ENCODE measurements around the gene ARHGAP22.

ARHGAP22 gene

DNA sequence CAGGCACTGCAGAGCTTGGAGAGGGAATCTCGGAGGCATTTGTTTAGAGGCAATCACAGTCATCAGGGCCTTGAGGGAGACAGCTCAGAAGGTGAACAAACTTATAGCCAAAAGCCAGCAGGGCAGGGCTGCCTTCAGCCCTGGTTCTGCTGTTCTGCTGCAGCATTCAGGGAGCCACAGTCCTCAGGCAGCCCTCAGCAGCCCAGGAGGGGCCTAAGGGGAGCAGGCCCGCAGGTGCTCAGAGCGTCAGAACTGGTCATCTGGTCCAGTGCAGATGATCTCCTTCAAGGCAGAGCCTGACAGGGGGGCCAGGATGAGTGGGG lies 84.7 kb downstream of the ARHGAP22 start:
- no peaks in the 10 kb centered on the region for H3K4me1 Mint-ChIP-seq (ENCODE audit: low read depth)
- no peaks in the 10 kb centered on the region for H3K36me3 Mint-ChIP-seq (ENCODE audit: low read depth)
- H3K4me3 Mint-ChIP-seq = no peak overlapping the region
- peaks cover 2% of the 10 kb centered on the region for H3K9me3 Mint-ChIP-seq
- H3K27ac Mint-ChIP-seq = no peak overlapping the region
- H3K27me3 Mint-ChIP-seq (ENCODE audit: low read depth) = peaks cover 50% of the 10 kb centered on the region

DNA sequence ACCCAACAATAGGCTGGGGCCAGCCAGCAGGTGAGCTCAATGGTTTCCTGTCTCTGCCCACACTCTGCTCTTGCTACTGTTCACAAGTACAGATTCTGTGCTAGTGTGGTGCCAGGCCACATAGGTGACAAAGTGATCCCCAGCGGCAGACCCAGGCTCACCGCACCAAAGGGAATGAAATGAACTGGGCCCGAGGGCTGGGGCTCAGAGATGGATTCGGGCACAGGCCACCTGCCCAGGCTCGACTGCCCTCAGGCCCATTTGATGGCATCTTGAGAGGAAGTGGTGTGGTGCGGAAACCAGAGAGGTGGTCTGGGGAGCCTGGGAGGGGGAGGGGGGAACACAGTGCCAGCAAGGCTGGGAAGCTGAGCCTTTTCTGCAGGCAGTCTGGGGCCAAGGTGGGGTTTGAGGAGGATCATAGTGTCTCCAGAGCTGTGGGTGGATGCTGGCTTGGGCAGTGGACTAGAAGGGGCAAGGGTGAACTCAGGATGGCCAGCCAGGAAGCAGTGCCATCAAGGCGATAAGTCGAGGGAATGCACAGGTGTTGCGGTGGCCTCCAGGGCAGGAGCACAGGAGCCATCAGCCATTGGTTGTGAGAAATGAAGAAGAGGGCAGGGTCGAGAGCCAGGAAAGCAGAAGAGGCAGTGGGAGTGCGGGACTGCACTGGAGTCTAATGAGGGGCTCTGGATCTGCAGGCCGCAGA lies 85.2 kb downstream of the ARHGAP22 start:
- H3K27ac Mint-ChIP-seq = no peak overlapping the region
- H3K36me3 Mint-ChIP-seq (ENCODE audit: low read depth) = no peaks in the 10 kb centered on the region
- peaks cover 5% of the 10 kb centered on the region for H3K9me3 Mint-ChIP-seq
- H3K27me3 Mint-ChIP-seq (ENCODE audit: low read depth) = peaks cover 45% of the 10 kb centered on the region
- H3K4me1 Mint-ChIP-seq (ENCODE audit: low read depth) = no peaks in the 10 kb centered on the region
- no peak overlapping the region for H3K4me3 Mint-ChIP-seq

DNA sequence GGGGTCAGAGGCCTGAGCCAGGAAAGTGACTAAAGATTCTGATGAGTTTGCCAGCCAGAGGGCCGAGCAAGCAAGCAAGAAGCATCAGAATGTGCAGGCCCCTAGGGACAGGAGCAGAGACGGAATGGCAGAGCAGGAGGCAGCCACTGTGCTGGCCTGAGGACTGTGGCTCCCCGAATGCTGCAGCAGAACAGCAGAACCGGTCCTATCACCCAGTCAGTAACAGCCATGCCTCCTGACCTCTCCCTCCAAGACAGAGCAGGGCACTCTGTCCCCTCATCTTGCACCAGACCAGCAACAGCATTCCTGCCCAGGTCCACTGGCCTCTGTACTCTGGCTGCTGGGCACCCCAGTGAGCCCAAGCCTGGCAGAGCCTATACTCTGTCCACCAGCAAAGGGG lies 85.9 kb downstream of the ARHGAP22 start:
- H3K4me3 Mint-ChIP-seq = no peak overlapping the region
- no peaks in the 10 kb centered on the region for H3K4me1 Mint-ChIP-seq (ENCODE audit: low read depth)
- H3K36me3 Mint-ChIP-seq (ENCODE audit: low read depth) = no peaks in the 10 kb centered on the region
- H3K27ac Mint-ChIP-seq = no peak overlapping the region
- peaks cover 43% of the 10 kb centered on the region for H3K27me3 Mint-ChIP-seq (ENCODE audit: low read depth)
- H3K9me3 Mint-ChIP-seq = peaks cover 6% of the 10 kb centered on the region

DNA sequence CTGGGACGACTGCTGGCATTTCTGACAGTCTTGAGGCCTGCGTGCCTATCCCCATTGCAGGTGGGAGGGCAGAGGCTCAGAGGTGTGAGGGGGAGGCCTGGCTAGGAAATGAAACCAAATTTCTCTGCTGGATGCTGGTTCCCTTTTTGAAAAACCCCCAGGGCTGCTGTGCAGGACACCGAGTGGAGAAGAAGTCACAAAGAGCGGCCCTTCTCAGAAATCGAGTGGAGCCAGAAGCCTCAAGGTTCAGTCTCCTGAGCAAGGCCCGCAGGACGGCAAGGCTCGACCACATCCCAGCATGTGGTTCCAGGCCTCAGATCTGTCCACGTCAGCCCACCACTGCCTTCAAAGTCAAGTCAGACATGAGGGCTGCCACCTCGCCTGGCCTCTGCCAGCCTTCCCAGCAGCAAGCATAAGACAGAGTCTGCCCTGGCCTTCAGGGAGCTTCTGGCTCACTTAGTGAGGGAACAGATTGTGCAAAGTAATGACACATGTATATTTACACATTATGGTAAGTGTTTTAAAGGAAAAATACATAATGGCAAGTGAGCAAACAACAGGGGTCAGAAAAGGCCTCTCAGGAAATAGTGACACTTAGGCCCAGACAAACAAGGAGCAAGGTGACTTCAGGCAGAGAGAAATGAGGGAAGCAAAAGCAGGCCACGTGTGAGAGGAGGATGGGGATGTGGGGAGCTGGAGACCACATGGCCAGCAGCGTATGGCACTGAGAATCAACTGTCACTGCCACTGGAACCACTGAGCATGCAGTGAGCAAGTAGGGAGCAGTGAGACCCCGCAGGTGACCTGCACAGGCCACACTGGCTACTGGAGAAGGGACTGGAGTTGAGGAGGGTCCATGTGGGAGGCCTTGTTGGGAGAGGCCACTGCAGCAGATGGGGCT lies 86.7 kb downstream of the ARHGAP22 start:
- H3K36me3 Mint-ChIP-seq (ENCODE audit: low read depth) = no peaks in the 10 kb centered on the region
- peaks cover 8% of the 10 kb centered on the region for H3K9me3 Mint-ChIP-seq
- no peak overlapping the region for H3K4me3 Mint-ChIP-seq
- H3K4me1 Mint-ChIP-seq (ENCODE audit: low read depth) = no peaks in the 10 kb centered on the region
- H3K27ac Mint-ChIP-seq = no peak overlapping the region
- H3K27me3 Mint-ChIP-seq (ENCODE audit: low read depth) = peaks cover 41% of the 10 kb centered on the region

DNA sequence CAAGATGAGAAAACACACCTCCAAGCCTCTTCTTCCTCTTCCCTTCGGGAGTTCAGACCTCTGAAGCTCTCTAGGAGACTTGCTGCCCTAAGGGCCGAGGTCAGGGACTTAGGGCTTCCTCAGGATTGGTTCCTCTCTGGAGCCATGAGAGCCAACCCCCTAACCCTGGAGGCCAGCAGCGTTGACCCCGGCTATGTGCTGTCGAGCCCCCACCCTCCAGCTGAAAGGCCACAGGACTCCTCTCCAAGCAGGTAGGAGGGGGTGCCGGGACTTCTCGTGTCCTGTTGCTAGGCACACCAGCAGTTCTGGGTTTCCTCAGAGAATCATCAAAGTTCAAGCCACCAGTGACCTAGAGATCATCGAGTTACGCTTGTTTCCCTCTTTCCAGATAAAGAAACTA lies 87.4 kb downstream of the ARHGAP22 start:
- Mint-ChIP-seq H3K9me3 (peaks cover 8% of the 10 kb centered on the region), H3K27me3 (ENCODE audit: low read depth) (peaks cover 35% of the 10 kb centered on the region), H3K36me3 (ENCODE audit: low read depth) (no peaks in the 10 kb centered on the region), H3K4me3 (no peak overlapping the region), H3K4me1 (ENCODE audit: low read depth) (no peaks in the 10 kb centered on the region), H3K27ac (no peak overlapping the region)

GRCh38 chr10:48516911-48517310 lies 88.0 kb downstream of the ARHGAP22 start:
- Mint-ChIP-seq H3K4me3 (no peak overlapping the region), H3K9me3 (peaks cover 8% of the 10 kb centered on the region), H3K27ac (no peak overlapping the region), H3K4me1 (ENCODE audit: low read depth) (no peaks in the 10 kb centered on the region), H3K36me3 (ENCODE audit: low read depth) (no peaks in the 10 kb centered on the region), H3K27me3 (ENCODE audit: low read depth) (peaks cover 32% of the 10 kb centered on the region)

GRCh38 chr10:48514916-48515315 lies 90.0 kb downstream of the ARHGAP22 start:
- peaks cover 8% of the 10 kb centered on the region for H3K9me3 Mint-ChIP-seq
- H3K4me3 Mint-ChIP-seq = no peak overlapping the region
- H3K4me1 Mint-ChIP-seq (ENCODE audit: low read depth) = no peaks in the 10 kb centered on the region
- peaks cover 12% of the 10 kb centered on the region for H3K27me3 Mint-ChIP-seq (ENCODE audit: low read depth)
- no peaks in the 10 kb centered on the region for H3K36me3 Mint-ChIP-seq (ENCODE audit: low read depth)
- no peak overlapping the region for H3K27ac Mint-ChIP-seq

DNA sequence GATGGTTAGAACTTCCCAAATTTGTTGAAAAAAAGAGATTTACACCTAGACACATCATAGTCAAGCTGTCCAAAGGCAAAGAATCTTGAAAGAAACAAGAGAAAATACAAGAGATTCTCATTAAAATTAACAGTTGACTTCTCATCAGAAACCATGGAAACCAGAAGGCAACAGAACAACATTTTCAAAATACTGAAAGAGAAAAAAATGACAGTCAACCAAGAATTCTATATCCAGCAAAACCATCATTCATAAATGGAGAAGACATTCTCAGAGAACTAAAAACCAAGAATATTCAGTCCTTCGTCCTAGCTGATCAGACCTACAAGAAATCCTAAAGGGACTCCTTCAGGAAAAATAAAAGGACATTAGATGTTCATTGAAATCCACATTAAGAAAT lies 90.6 kb downstream of the ARHGAP22 start:
- peaks cover 8% of the 10 kb centered on the region for H3K9me3 Mint-ChIP-seq

GRCh38 chr10:48512861-48513260 lies 92.0 kb downstream of the ARHGAP22 start:
- Mint-ChIP-seq H3K4me3 (no peak overlapping the region), H3K9me3 (peaks cover 8% of the 10 kb centered on the region), H3K27ac (no peak overlapping the region), H3K36me3 (ENCODE audit: low read depth) (no peaks in the 10 kb centered on the region), H3K4me1 (ENCODE audit: low read depth) (no peaks in the 10 kb centered on the region), H3K27me3 (ENCODE audit: low read depth) (peaks cover 5% of the 10 kb centered on the region)

More for the DNA sequence above, 90.6 kb downstream of the ARHGAP22 start:
- Mint-ChIP-seq H3K4me3 (no peak overlapping the region), H3K4me1 (ENCODE audit: low read depth) (no peaks in the 10 kb centered on the region), H3K27ac (no peak overlapping the region), H3K27me3 (ENCODE audit: low read depth) (peaks cover 5% of the 10 kb centered on the region), H3K36me3 (ENCODE audit: low read depth) (no peaks in the 10 kb centered on the region)

DNA sequence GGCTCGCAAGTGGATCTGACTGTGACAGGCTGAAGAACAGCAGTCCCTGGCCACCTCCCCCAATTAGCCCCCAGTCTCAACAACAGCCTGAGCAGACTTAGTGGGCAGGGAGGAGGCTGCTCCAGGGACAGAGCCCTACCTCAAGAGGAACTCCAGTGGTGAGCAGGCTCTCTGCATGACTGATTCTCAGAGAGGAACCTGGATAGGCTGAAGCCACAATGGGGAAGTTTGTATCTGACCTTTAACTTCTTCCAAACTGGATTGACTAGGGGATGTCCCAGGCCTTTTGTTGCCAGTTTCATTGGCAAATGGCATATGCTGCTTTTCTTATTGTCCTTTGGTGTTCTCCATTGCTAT lies 93.0 kb downstream of the ARHGAP22 start:
- H3K4me3 Mint-ChIP-seq = no peak overlapping the region
- peaks cover 8% of the 10 kb centered on the region for H3K9me3 Mint-ChIP-seq
- H3K4me1 Mint-ChIP-seq (ENCODE audit: low read depth) = no peaks in the 10 kb centered on the region
- H3K27ac Mint-ChIP-seq = no peak overlapping the region
- H3K27me3 Mint-ChIP-seq (ENCODE audit: low read depth) = peaks cover under 1% of the 10 kb centered on the region
- H3K36me3 Mint-ChIP-seq (ENCODE audit: low read depth) = no peaks in the 10 kb centered on the region

- Mint-ChIP-seq H3K9me3 (peaks cover 8% of the 10 kb centered on the region), H3K4me1 (ENCODE audit: low read depth) (no peaks in the 10 kb centered on the region), H3K27me3 (ENCODE audit: low read depth) (no peaks in the 10 kb centered on the region), H3K36me3 (ENCODE audit: low read depth) (no peaks in the 10 kb centered on the region), H3K27ac (no peak overlapping the region), H3K4me3 (no peak overlapping the region)
Observed at GRCh38 chr10:48511066-48511874, 93.6 kb downstream of the ARHGAP22 start.

DNA sequence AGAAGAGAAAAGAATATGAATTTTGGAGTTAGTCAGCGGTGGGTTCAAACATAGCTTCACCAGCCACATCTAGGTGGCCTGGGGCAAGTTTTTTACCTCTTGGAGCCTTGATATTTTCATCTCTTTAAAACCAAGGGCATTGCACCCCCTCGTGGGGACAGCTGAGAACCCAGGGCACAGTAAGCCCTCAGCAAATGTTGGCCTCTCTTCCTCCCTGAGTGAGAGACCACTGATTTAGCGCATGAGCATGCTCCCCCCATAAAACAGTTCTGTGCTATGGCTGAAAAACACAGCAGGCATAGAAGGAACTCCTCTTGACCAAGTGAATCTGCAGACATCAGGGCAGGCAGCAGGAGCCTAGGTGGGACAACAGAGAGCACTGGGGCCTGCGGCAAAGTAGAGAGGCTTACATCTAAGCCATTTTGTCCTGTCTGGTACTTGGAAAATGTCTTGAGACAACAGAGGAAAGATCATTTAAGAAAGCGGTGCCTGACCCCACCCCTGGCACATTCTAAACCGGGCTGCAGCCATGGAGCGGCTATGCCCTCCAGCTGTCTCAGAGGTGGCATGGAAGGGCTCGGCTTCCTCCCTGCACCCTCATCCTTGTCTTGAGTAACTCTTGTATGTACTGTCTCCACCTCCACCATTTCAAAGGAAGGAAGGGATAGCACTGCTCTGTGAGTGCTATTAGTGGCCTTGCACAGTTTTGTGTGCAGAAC lies 94.7 kb downstream of the ARHGAP22 start:
- H3K4me3 Mint-ChIP-seq = no peak overlapping the region
- no peaks in the 10 kb centered on the region for H3K36me3 Mint-ChIP-seq (ENCODE audit: low read depth)
- no peaks in the 10 kb centered on the region for H3K27me3 Mint-ChIP-seq (ENCODE audit: low read depth)
- no peak overlapping the region for H3K27ac Mint-ChIP-seq
- H3K4me1 Mint-ChIP-seq (ENCODE audit: low read depth) = no peaks in the 10 kb centered on the region
- H3K9me3 Mint-ChIP-seq = peaks cover 6% of the 10 kb centered on the region

GRCh38 chr10:48508791-48509772 lies 95.8 kb downstream of the ARHGAP22 start:
- H3K36me3 Mint-ChIP-seq (ENCODE audit: low read depth) = no peaks in the 10 kb centered on the region
- no peaks in the 10 kb centered on the region for H3K27me3 Mint-ChIP-seq (ENCODE audit: low read depth)
- H3K4me1 Mint-ChIP-seq (ENCODE audit: low read depth) = no peaks in the 10 kb centered on the region
- H3K27ac Mint-ChIP-seq = no peak overlapping the region
- H3K9me3 Mint-ChIP-seq = peaks cover 3% of the 10 kb centered on the region
- H3K4me3 Mint-ChIP-seq = no peak overlapping the region
